Measurements from ENCODE around the gene NPC2.
A peak's percentile ranks its signal among the peaks of the same experiment; 100 is the strongest.
"Not testable (repeated sequence)": the region's sequence is repeated elsewhere in the genome, so short reads cannot be mapped to it uniquely, and the experiment has no call there.

The NPC2 gene

DNA sequence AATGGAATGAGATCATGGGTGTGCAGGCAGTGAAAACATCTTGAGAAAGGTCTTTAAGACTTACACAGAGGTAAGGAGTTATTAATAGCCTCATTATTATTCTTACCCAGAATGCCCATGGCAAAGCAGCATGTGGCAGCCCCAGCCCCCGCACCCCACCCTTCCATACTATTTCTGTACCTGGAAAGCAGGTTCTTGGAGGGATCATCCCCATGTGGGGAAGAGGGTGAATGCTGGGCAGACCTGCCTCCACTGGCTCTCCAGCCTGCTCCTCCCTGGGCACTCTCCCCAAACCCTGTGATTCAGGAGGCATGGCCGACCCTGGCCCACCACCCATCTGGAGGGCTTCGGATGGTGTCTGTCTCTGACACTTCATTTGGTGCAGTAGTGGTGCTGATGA, 28.3 kb downstream of the NPC2 start:
- no peak for DNase-seq

DNA sequence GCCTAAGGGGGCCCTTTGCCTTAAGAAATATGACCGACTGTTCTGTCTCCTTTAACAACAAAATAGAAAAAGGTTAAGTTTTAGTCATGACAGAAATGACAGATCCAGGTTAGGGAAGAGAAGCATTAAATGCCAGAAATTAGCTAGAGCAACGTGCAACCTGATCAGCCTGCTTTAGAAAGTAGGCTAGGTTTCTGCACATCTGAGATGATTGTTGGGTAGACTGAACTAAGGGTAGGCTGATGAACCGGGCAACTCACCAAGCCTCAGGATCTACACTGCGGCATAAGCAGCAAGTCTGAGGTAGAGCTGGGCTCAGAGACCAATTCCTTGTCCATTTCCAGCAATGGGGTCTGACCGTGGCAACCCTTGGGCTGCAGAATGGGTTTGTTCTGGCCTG, 29.4 kb downstream of the NPC2 start:
- DNase-seq: no peak

GRCh38 chr14:74462993-74463392, 30.1 kb downstream of the NPC2 start:
- no peak for DNase-seq

- no peak for DNase-seq
These were observed 33.1 kb downstream of the NPC2 start for GRCh38 chr14:74459976-74460375.

DNA sequence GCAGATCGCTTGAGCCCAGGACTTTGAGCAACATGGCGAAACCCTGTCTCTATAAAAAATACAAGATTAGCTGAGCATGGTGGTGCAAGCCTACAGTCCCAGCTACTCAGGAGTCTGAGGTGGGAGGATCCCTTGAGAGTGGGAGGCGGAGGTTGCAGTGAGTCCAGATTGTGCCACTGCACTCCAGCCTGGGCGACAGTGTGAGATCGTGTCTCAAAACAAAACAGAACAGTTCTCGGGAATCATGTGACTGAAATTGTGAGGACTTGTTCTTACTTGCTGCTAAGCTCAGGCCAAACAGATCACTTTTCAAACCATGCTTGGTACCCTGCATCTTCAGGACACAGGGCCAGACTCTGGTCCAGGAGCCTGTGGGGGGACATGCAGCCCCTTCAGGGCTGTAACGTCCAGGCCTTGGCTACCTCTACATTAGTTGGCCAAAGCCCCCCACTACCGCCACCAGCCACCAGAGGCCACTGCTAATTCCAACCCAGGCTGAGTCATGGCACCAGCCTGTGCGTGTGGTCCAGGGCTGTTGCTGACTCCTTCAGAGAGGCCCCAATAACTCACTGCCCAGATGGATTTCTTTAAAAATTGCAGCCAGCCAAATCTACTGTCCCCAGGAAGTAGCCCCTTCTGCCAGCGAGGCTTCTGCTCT, 33.7 kb downstream of the NPC2 start:
- peak; percentile 3 to 5 for DNase-seq

- no peak for DNase-seq
These were observed 35.6 kb downstream of the NPC2 start for GRCh38 chr14:74457565-74457895.

DNA sequence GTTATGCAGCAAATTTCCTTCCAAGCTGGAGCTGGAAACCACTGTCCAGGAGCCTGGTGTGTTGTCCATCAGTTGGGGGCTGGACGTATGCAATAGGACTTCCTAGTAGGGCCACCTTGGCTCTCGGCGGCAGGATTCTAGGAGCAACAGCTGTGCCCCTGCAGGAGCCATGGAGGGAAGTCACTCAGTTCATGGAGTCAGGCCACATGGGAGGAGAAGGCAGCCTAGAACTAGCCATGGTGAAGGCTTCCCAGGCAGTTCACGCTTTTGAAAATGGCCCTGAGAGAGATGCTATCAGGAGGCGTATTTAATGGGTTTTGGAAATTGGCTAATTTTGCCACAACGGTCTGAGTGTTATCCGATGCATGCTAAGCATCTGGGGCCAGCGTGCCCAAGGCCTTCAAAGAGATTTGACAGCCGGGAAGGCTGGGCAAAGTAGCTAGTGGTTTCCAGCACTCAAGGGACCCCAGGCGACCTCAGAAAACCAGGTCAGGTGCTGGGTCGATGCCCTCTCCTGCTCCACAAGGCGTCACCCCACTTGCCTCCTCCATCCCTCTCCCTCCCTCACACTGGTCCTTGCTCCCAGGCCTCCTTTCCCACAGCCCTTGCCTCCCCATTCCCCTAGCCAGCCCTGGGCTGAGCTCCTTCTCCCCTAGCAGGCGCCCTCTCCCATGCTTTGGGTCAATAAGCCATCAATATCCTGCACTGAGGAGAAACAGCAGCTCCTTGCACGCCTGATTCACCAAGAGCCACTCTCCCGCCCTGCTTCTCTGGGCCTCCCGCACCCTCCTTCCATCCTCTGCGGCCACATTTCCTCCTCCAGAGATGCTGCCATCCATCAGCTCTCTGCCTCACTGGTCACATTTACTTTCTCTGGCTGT, 36.2 kb downstream of the NPC2 start:
- DNase-seq: no peak

GRCh38 chr14:74454397-74454796, 38.7 kb downstream of the NPC2 start:
- not testable (repeated sequence) for DNase-seq

DNA sequence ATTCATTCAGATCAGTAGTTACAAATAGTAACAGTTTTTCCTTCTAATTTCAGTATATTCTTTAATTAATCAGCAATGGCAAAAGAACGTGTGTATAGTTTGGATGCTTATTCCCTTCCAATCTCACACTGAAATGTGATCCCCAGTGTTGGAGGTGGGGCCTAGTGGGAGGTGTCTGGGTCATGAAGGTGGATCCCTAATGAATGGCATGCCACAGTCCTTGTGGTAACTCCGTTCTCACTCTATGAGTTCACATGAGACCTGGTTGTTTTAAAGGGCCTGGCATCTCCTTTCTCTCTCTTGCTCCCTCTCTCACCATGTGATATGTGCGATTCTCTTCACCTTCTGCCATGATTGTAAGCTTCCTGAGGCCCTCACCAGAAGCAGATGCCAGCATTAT, 48.2 kb downstream of the NPC2 start:
- no peak for DNase-seq

GRCh38 chr14:74442757-74443156, 50.3 kb downstream of the NPC2 start:
- DNase-seq: no peak

GRCh38 chr14:74441113-74441512, 52.0 kb downstream of the NPC2 start:
- no peak for DNase-seq

GRCh38 chr14:74438351-74438915, 54.7 kb downstream of the NPC2 start:
- DNase-seq: no peak

DNA sequence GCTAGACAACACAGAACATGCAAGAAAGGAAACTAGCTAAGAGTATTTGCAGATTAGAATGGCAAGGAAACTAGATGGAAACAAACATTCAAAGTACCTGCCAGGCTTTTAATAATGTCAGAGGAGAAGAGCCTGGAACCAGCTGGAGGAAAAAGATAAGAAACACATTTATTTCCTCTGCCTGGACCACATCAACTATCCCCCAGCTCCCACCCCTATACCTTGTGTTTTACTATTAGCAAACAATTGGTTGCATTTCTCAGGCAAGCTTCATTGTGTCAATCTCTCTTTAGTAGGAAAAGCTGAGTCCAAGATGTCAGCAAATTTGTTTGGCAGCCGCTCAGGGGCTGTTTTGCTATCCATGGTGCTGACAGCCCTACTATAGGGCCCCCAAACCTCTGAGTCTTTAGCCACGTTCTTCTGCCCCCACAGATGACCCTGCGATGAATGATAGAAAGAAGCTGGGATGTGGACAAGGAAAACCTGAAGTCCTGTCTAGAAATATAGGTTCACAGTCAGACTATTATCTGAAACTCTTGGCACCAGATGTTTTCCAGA, 55.5 kb downstream of the NPC2 start:
- DNase-seq: no peak

- DNase-seq: no peak
These were observed 58.8 kb downstream of the NPC2 start for GRCh38 chr14:74434294-74434693.

DNA sequence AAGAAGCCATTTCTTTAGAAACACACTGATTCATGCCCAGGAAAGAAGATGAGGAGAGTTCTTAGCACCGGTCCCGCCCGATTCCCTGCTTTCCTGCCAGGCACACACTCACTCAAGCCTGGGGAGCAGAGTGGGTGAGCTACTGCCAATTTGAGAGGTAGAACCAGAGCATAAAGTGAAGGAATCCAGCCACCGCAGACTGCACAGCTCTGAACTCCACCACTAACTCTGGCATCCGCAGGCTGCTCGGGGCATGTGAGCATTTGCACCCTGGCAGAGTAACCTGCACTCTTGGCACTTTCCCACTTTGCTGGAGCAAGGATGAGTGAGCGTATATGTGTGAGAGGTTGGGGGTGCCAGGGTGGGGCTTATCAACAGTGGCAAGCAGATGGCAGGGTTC, 63.1 kb downstream of the NPC2 start:
- no peak for DNase-seq
